Measurements from ENCODE around the gene ANTKMT.

ANTKMT gene

DNA sequence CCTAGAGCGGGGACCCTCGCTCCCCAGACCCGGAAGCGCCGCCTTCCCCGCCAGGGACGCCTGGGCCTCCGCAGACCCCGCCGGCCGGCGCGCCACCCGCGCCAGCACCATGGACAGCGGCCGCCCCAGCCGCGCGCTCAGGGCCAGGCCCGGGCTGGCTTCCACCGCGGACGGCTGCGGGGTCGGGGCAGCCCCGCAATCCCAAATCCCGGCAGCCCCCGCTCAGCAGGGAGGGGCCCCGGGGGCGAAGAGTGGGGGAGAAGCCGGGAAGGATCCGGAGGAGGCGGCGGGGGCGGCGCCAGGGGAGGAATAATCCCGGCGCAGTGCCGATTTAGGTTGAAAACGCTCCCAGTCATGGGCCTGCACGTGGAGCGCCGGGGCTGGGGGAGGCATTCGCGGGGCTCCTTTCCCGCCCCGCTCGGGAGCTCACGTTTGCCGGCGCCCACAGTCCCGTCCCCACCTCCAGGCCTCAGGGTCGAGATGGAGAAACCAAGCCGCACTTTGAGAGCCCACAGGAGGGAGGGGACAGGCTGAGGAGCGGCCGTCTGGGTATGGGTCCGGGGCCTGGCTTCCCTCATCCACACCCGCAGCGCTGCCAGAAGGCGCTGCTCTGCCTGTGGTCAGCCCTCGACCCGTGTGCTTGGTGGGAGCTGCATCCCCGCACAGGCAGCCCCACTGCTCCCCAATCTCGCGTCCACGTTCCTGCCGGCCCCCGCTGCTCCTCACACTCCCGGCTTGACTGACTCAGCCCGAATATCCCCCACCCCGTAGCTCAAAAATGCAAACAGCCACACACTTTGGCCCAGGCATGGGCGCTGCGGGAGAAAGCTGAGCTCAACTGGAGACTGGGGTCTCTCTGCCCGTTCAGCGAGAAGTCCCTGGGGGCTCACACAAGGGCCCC lies 20.0 kb upstream of the ANTKMT start:
- no peak for DNase-seq (ENCODE audit: low read depth in 2 of 2)

- DNase-seq (ENCODE audit: low read depth in 2 of 2), result no peak
These were observed 18.6 kb upstream of the ANTKMT start for GRCh38 chr16:702341-702740.

- no peak for DNase-seq (ENCODE audit: low read depth in 2 of 2)
These were observed 17.5 kb upstream of the ANTKMT start for GRCh38 chr16:703406-703805.

DNA sequence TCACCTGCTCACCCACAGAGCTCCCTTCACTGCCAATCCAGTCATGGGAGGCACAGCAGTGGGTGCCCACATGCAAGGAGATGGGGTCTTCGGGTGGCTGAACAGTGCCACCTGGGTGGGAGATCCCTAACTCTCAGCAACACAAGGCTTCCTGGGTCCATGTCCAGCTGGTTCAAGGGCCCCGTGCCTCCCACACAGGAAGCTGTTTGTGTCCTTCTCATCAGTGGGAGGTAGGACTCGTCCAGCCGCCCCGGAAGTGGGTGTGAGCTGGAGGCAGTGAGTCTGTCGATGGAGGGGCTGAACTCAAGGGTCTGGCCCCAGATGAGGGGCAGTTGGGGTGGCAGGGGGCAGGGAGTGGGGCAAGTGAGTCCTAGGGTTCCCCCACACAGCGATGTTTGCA lies 16.9 kb upstream of the ANTKMT start:
- no peak for DNase-seq (ENCODE audit: low read depth in 2 of 2)

GRCh38 chr16:704552-705380 lies 16.2 kb upstream of the ANTKMT start:
- no peak for DNase-seq (ENCODE audit: low read depth in 2 of 2)

DNA sequence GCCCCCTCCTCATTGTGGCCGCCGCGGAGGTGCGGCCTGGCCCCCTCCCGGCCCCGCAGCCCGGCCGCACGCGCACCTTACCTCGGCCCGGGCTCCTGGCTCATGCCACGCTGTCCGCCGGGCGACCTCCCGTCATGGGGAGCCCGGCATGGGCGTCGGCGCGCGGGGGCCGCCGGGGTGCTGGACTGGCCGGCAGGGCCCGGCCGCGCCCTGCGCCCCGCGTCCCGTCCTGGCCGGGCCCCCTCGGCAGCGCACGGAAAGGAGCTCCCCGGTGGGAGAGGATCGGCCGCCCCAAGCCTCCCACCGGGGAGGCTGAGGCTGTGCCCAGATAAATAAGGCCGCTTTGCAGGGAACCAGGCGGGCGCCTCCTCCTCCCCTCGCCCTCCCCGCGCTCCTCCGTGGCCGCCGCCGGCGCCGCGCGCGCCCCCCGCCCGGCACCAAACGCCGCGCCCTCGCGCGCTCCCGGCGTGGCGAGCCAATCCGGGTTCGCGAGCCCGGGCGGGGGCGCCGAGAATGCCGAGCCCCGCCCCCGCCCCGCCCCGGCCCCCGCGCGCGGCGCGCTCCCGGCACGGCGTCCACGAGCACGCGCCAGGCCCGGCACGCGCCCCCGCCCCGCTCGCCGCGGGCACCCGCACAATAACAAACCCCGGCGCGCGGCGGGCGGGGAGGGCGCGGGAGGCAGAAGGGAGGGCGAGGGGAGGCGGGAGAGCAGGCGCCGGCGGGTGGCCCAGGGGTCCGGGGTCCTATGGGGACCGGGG lies 15.3 kb upstream of the ANTKMT start, which contains the start of gene FBXL16:
TSS of gene FBXL16 (minus strand) at position 371 of the 758 bp plus-strand sequence. CDS start 8,396 bp downstream, outside the sequence.
- DNase-seq (ENCODE audit: low read depth in 2 of 2), result no peak

DNA sequence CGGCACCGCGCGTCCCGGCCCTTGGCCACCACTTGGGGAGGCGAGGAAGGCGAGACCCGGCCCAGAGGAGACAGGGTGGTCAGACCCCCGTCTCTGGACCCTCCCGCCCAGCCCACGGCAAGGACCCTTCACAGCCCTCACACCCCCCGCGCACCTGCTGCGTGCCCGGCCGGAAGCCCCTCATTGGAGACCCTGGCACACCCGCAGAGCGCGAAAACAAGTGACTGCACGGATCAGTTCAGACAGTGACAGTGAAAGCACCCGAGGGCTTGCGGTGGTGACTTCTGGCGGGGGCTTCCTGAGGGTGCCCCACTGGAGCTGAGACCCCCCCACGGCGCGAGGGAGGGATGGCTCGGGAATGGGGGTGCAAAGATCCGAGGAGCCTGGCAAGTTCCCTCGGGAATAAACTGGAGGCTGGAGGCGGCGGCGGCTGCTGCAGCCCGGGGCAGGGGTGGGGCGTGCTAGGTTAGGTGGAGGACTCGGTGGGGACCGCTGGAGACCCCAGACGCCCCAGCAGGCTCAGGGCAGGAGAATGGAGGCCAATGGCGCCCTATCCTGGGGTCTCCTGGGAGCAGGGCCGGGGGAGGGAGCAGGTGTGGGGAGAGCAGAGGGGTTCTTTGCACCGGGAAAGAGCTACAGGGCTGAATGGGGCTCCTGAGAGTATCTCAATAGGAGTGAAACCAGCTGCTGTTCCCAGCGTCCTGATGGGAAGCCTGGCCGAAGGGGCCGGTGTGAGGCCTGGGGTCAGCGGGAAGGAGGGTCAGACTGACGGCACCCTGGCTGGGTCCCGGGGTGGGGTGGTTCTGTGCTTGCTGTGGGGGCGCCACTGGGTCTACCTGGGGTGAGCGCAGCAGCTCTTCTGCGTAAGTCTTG lies 14.5 kb upstream of the ANTKMT start:
- no peak for DNase-seq (ENCODE audit: low read depth in 2 of 2)

DNA sequence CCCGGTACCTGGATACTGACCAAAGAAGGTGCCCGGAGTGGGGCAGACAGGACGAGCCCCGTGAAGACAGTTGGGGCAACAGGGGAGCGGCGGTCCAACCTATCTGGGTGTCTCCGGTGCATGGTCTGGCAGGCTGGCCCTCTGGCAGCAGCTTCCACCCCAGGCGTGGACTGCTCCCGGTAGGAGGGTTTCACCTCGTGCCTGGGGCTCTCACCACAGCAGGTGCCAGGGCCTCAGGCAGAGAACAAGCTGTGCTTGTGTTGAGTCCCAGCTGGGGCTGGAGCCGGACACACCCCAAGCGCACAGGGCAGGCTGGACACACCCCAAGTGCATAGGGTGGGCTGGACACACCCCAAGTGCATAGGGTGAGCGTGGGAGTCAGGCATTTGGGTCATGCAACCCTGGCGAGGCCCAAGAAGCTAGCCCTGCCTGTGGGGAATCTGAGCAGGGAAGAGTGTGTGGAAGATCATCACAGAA lies 13.8 kb upstream of the ANTKMT start:
- DNase-seq (ENCODE audit: low read depth in 2 of 2), result no peak

- no peak for DNase-seq (ENCODE audit: low read depth in 2 of 2)
These were observed 12.9 kb upstream of the ANTKMT start for GRCh38 chr16:708019-708418.

DNA sequence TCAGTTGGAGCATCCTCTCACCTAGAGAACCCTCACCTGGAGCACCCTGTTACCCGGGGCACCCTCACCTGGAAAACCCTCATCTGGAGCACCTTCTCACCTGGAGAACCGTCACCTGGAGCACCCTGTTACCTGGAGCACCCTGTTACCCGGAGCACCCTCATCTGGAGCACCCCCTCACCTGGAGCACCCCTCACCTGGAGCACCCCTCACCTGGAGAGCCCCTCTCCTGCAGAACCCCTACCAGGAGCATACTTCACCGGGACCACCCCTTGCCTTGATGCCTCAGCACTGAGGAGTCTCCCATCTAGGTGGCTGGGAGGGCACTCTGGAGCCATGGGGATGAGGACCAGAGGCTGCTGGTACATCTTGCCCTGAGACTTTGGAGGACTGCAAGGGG lies 12.0 kb upstream of the ANTKMT start:
- DNase-seq (ENCODE audit: low read depth in 2 of 2), result no peak

- no peak for DNase-seq (ENCODE audit: low read depth in 2 of 2)
These were observed 11.1 kb upstream of the ANTKMT start for GRCh38 chr16:709566-710499.

GRCh38 chr16:710500-711075 lies 10.4 kb upstream of the ANTKMT start:
- DNase-seq (ENCODE audit: low read depth in 2 of 2), result no peak

GRCh38 chr16:711084-711483 lies 9.9 kb upstream of the ANTKMT start:
- DNase-seq (ENCODE audit: low read depth in 2 of 2), result no peak

DNA sequence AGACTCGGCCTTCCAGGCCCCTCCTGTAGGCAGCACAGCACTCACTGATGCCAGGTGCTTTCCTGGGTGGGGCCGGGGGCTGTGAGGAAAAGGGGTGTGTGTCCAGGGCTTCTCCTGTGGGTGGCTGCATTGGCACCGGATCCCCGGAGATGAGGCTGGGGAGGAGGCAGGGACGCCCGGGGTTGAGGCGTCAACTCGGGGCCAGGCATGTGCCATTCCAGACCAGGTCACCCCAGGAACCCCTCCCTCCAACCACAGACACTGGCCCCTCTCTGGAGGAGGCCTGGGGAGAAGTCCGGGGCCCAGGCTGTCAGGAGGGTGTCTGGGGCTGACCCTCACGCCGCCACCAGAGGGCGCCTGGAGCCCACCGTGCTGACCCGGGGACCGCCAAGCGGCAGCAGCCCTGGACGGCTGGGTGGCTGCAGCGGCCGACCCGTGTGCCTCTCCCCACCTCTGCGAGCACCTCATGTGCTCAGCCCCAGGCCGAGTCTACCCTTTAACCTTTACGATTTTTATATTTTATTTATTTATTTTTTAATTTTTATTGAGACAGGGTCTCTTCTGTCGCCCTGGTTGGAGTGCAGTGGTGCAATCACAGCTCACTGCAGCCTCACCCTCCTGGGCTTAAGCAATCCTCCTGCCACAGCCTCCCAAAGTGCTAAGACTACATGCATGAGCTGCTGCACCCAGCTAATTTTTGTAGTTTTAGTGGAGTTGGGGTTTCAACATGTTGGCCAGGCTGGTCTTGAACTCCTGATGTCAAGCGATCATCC lies 9.2 kb upstream of the ANTKMT start:
- DNase-seq (ENCODE audit: low read depth in 2 of 2), result peak; percentile 75 to 76

- peak in 1 of 2 donors; percentile 53 for DNase-seq (ENCODE audit: low read depth in 2 of 2)
These were observed 8.2 kb upstream of the ANTKMT start for GRCh38 chr16:712740-713250.

- DNase-seq (ENCODE audit: low read depth in 2 of 2), result no peak
These were observed 6.9 kb upstream of the ANTKMT start for GRCh38 chr16:714079-714478.

DNA sequence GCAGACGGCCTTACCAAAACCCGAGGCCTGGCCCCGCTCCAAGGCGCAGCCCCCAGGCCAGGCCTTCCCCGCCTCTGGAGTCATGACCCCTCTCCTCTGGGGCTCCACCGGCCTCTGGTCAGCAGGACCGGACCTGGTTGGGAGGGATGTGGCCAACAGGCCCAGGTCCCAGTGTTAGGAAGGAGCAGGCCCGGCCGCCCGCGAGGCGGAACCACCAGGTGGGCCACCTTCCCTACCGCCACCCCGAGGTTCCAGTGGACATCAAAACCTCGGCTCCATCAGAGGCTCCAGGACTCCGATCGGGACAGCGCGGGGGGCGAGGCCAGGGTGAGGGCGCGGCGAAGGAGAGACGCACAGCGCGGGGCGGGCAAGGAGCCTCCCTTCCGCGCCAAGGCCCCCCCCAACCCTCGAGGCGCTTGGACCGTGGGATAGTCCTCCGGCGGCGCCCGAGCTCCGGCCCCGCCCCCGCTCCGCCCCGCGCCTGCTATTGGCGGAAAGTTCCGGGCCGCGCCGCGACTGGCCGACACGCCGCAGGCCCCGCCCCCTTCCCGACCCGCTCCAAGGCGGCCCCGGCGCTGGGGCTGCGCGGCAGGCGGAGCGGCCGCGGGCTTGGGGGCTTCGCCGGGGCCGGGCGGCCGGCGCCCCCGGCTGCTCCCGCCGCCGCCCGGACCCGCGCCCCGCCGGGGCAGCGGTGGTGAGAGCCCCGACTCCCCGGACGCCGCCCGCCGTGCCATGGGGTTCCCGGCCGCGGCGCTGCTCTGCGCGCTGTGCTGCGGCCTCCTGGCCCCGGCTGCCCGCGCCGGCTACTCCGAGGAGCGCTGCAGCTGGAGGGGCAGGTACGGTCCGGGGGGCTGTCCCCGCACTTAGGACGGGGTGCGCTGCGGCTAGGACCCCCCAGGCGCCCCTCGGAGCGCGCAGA lies 6.1 kb upstream of the ANTKMT start, which contains the start of gene METRN:
TSS of gene METRN (plus strand) at position 561 of the 919 bp plus-strand sequence. CDS start at position 733, 172 bp downstream.
- peak; percentile 90 to 95 for DNase-seq (ENCODE audit: low read depth in 2 of 2)
